Measurements from ENCODE around the gene DTHD1. TPM values are rescaled to one million over a fixed set of nuclear protein-coding genes. Genes with fewer than 3 reads are reported as not detected.

The DTHD1 gene
- total and polyA plus RNA-seq, 2 donors (not counting 3 experiments of a cell fraction or from before 2014, with no cell fraction given), result not detected

DNA sequence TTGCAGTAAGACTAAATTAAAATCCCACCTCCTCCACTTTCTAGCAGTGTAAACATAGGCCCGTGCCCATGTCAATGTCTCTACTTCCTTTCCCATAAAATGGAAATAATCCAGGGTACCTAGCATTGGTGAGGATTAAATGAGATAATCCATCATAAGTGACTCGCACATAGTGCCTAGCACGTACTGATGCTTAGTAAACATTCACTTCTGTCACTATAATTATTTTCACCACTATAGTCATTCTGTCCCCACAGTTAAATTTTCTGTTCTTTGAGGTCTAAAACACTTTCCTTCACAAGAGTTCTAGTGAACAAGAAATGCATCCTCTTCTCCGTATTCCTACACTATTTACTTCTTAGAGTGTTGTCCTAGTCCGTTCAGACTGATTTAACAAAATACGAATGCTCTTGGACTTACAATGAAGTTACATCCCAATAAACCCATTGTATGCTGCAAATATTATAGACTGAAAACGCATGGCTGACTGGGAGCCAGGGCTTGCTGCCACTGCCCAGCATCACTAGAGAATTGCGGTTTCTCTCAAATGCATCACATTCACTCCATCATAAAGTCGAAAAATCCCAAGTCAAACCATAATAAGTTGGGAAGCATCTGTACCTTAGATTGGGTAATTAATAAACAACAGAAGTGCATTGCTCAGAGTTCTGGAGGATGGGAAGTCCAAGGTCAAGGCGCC, 47.7 kb upstream of the DTHD1 start:
- no peaks in the 10 kb centered on the region for H3K9me1 ChIP-seq (replicated peaks; ENCODE audit: control insufficient read depth, extremely low read depth, insufficient read depth, low read length)
- H3K27me3 ChIP-seq (ENCODE audit: control insufficient read depth in 2 of 2, insufficient read depth in 2 of 2, low read length in 2 of 2), result no peaks in the 10 kb centered on the region
- no peak overlapping the region for H3K27ac ChIP-seq (ENCODE audit: insufficient read depth, low read depth, low read length)
- H3K9ac ChIP-seq (replicated peaks; ENCODE audit: extremely low read depth, insufficient read depth, low read length), result no peak overlapping the region
- no peaks in the 10 kb centered on the region for H4K20me1 ChIP-seq (replicated peaks; ENCODE audit: control insufficient read depth, extremely low read depth, insufficient read depth, low read length)
- CTCF ChIA-PET, result no interaction called here
- no peaks in the 10 kb centered on the region for H3K9me3 ChIP-seq (replicated peaks; ENCODE audit: control insufficient read depth, insufficient read depth, low read length)
- POLR2A ChIA-PET, result no interaction called here
- dilution Hi-C loops (cut with MboI; ENCODE audit: extremely low pct_ligation_motif_present, low sequenced_read_pairs) (no loop called here), intact Hi-C loops (cut with micrococcal nuclease) (no loop called here)
- DNase-seq (ENCODE audit: low read depth, low spot score) (no peak), FAIRE-seq (no peak)
- TF ChIP-seq, protein P1, sequence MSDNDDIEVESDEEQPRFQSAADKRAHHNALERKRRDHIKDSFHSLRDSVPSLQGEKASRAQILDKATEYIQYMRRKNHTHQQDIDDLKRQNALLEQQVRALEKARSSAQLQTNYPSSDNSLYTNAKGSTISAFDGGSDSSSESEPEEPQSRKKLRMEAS (IDR thresholded peaks at IDR 0.05; ENCODE audit: insufficient read depth, insufficient read length), result no peak
- TF ChIP-seq FOS (IDR thresholded peaks at IDR 0.05; ENCODE audit: borderline replicate concordance, insufficient read depth, low read length) (no peak), EZH2 (IDR thresholded peaks at IDR 0.05; ENCODE audit: borderline replicate concordance, low read depth, low read length, severe bottlenecking) (no peak), POLR2A (IDR thresholded peaks at IDR 0.05; ENCODE audit: low read depth, low read length) (no peak), JUN (IDR thresholded peaks at IDR 0.05; ENCODE audit: borderline replicate concordance, insufficient read depth, insufficient read length, low read depth) (no peak), GATA2 (IDR thresholded peaks at IDR 0.05; ENCODE audit: insufficient read depth, insufficient read length, low read depth, low read length) (no peak), MYC (IDR thresholded peaks at IDR 0.05; ENCODE audit: low read depth, low read length) (no peak), POLR2AphosphoS5 (IDR thresholded peaks at IDR 0.05; ENCODE audit: insufficient read depth, low read depth, low read length) (no peak)
- TF ChIP-seq, protein P2, sequence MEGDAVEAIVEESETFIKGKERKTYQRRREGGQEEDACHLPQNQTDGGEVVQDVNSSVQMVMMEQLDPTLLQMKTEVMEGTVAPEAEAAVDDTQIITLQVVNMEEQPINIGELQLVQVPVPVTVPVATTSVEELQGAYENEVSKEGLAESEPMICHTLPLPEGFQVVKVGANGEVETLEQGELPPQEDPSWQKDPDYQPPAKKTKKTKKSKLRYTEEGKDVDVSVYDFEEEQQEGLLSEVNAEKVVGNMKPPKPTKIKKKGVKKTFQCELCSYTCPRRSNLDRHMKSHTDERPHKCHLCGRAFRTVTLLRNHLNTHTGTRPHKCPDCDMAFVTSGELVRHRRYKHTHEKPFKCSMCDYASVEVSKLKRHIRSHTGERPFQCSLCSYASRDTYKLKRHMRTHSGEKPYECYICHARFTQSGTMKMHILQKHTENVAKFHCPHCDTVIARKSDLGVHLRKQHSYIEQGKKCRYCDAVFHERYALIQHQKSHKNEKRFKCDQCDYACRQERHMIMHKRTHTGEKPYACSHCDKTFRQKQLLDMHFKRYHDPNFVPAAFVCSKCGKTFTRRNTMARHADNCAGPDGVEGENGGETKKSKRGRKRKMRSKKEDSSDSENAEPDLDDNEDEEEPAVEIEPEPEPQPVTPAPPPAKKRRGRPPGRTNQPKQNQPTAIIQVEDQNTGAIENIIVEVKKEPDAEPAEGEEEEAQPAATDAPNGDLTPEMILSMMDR (IDR thresholded peaks at IDR 0.05; ENCODE audit: extremely low read depth in 1 of 2, insufficient read depth in 1 of 2, low read depth in 1 of 2, low read length in 2 of 2), result no peak
- no peaks in the 10 kb centered on the region for H3K4me1 ChIP-seq (ENCODE audit: control insufficient read depth, extremely low read depth, insufficient read depth, low read length)
- no peaks in the 10 kb centered on the region for H3K79me2 ChIP-seq (ENCODE audit: control insufficient read depth, insufficient read depth, low read length)
- no peak overlapping the region for H2AFZ ChIP-seq (ENCODE audit: low read depth, low read length)
- no TSS peak for BruUV-seq (replicated peaks)
- H3K4me3 ChIP-seq (replicated peaks in 1 of 3; ENCODE audit: insufficient read depth in 1 of 3, low read depth in 1 of 3, low read length in 3 of 3), result no peak overlapping the region
- no peak overlapping the region for H3K4me2 ChIP-seq (ENCODE audit: insufficient read depth, low read length)
- no peaks in the 10 kb centered on the region for H3K36me3 ChIP-seq (ENCODE audit: control insufficient read depth in 2 of 2, extremely low read depth in 1 of 2, insufficient read depth in 2 of 2, low read length in 2 of 2)
